ENCODE results near the gene SETD1A.

SETD1A gene

DNA sequence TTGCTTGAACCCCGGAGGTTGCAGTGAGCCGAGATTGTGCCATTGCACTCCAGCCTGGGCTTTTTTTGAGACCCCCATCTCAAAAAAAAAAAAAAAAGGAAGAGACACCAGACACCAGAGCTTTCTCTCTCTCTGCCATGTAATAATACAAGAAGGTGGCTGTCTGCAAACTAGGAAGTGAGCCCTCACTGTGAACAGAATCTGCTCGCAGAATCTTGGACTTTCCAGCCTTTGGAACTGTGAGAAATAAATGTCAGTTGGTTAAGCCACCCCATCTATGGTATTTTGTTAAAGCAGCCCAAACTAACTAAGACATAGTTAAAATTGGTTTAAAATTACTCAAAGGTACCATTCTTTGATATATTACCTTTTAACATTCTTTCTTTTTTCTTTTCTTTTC is 63.0 kb downstream of the SETD1A start:
- DNase-seq (ENCODE audit: low read depth, low spot score), result no peak

DNA sequence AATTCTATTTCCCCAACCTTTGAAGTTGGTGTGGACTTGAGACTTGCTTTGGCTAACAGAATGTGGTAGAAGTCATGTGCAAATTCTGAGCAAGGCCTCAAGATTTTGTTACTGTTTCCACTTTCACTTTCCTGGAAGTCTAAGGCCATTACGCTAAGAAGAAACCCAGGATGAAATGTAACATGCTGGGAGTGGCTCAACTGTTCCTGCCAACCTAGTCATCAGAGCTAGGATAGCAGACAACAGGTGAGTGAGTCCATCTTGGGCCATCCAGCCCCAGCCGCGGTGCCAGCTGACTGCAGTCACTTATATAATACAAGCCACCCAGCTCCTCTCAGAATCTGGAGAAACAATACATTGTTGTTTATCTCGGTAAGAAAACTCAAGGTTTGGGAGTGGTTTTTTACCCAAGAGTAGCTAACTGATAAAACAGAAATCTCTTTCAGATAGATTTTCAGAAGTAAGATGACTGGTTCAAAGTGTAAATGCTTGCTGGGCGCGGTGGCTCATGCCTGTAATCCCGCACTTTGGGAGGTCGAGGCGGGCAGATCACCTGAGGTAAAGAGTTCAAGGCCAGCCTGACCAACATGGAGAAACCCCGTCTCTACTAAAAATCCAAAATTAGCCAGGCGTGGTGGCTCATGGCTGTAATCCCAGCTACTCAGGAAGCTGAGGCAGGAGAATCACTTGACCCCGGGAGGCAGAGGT is 65.1 kb downstream of the SETD1A start:
- DNase-seq (ENCODE audit: low read depth, low spot score), result no peak

DNA sequence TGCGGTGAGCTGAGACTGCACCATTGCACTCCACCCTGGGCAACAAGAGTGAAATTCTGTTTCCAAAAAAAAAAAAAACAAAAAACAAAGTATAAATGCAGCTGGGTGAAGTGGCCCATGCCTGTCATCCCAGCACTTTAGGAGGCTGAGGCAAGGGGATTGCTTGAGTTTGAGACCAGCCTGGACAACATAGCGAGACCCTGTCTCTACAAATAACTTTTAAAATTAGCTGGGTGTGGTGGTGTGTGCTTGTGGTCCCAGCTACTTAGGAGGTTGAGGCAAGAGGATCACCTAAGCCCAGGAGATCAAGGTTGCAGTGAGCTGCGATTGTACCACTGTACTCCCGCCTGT is 65.7 kb downstream of the SETD1A start:
- no peak for DNase-seq (ENCODE audit: low read depth, low spot score)

DNA sequence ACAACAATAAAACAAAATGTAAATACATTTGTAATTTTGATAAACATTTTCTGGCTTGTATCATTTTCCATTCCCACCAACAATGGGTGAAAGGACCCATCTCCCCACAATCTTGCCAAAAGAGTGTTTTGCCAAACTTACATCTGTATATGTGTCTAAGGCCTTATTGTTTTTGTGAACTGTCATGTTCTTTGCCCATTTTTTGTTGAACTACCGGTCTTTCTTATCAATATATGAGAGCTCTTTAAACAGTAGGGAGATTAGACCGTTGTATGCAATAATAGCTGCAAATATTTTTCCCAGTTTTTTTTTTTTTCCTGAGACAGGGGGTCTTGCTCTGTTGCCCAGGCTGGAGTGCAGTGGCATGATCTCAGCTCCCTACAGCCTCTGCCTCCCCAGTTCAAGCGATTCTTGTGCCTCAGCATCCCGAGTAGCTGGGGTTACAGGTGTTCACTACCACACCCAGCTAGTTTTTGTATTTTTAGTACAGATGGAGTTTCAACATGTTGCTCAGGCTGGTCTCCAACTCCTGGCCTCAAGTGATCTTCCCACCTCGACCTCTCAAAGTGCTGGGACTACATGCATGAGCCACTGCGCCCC is 66.2 kb downstream of the SETD1A start:
- DNase-seq (ENCODE audit: low read depth, low spot score), result no peak

DNA sequence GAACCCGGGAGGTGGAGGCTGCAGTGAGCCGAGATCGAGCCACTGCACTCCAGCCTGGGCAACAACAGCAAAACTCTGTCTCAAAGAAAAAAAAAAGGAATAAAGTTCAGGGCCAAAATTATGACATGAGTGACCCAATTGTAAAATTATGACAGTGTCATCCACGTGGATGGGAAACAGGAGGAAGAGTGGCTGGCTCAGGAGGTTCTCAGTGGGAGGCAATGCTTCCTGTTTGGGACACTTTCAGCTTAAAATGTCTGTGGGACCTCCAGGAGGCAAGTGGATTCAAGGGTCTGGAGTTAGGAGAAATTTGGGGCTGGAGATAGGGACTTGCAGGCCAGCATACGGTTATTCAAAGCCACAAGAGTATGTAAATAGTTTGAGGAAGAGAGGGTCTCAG is 67.8 kb downstream of the SETD1A start:
- DNase-seq (ENCODE audit: low read depth, low spot score), result no peak

DNA sequence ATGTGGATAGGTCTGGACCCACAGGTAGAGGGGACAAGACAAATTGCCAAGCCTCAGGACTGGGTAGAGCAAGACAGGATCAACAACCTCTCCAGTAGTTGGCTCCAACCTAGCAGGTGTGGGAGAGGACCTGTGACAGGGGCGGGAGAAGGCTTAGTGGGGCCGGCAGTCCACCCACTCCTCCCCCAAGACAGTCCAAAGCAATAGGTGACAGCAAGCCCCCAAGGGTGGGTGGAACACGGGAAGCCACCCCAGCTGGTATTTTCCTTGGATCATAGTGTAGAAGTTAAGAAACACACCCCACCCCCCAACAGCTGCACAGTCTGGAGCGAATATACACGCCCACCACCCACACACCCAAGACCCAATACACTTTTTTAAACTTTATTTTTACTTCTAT is 71.7 kb downstream of the SETD1A start:
- DNase-seq (ENCODE audit: low read depth, low spot score), result no peak

DNA sequence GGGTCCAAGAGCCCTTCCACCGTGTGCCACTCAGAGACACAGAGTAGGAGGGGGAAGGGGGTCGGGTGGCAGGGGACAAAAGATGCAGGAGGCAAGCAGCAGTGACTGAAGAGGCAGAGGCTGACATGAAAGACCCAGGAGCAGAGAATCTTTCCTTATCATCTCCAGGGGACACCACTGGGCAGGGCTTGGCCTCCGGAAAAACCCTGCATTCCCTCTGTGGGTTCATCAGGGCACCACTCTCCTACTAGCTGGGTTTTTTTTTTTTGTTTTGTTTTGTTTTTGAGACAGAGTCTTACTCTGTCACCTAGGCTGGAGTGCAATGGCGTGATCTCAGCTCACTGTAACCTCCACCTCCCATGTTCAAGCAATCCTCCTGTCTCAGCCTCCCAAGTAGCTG is 73.7 kb downstream of the SETD1A start:
- DNase-seq (ENCODE audit: low read depth, low spot score), result no peak

DNA sequence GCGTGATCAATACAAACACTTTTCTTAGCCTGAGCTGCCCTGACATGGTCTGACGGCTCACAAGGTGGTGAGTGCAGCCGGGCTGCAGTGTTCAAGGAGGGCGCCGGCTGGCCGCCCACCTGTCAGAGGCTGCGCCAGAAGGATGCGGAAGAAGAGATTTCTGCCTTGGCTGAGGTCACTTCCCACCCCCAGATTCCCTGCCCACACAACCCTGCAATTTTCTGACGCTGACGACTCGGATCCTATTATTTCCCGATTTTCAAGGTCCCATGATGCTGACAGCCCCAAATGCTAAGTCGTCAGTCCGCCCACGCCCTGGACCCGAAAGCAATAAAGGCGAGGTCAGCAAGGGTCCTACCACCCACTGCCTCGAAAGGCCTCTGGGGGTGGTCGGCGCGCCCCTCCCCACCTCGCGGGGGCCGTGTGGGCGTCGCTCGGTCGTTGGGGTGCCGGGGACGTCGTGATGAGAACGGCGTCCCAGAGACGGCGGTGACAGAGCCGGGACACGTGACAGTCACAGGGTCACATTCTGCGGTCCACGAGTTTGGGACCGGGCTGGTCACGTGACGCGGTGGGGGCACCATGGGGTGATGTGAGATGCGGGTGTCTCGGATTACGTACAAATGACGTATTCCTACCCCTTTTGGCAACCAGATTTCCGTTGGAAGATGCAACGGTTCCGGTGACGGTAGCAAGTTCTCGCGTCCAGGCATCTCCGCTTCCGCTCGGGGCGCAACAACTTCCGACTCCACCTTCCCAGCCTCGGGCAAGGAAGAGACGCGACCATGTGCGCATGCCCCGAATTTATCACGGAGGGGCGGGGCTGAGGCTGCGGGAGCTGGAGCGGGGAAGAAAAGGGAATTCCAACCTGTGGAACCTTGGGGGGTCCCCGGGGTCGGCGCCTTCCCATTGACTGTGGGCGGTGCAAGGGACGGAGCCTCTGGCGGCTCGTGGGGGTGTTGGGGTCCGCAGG is 75.5 kb downstream of the SETD1A start, which contains the start of gene STX4:
TSS of gene STX4 (plus strand) at position 823 of the 973 bp plus-strand sequence. CDS start 248 bp downstream, outside the sequence.
- peak; percentile 92 for DNase-seq (ENCODE audit: low read depth, low spot score)

DNA sequence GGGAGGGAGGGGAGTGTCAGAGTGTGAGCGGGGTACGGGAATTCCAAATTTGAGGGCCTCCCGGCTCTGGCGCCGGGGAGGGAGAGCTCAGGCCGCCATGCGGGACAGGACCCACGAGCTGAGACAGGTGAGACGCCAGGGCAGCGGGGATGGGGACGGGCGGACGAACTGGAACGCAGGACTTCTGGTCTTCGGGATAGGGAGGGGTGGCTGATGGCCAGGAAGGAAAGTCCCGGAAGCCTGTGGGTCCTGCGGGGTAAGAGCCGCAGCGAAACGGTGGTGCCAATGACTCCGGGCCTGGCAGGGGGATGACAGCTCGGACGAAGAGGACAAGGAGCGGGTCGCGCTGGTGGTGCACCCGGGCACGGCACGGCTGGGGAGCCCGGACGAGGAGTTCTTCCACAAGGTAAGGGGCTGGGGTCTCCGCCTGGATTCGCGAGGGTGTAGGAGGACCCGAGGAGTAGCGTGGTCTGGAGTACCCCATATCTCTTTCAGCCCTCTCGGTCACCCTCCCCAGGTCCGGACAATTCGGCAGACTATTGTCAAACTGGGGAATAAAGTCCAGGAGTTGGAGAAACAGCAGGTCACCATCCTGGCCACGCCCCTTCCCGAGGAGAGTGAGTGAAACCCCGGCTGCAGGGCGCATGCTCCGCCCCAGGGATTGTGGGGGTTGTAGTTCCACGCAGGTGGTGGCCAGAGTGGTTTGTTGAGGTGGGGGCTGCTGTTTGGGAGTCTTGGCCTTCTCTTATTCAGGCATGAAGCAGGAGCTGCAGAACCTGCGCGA is 76.3 kb downstream of the SETD1A start:
- DNase-seq (ENCODE audit: low read depth, low spot score), result no peak

Measured in brain pericyte (primary cell).